Body of pancreas (tissue), 4 donors: Measurements from ENCODE around the gene PAN3. TPM values are rescaled to one million over a fixed set of nuclear protein-coding genes. Genes with fewer than 3 reads are reported as not detected.

Experiments used
- ATAC-seq: fragments of 150-250 bp; one replicate; pipeline ENCODE4 v1.9.1; 2016
- DNase-seq, 4 donors: peaks; one replicate each; pipeline ENCODE4 v3.0.0-alpha.2; 2019
- H3K27ac ChIP-seq, 4 donors: fragments of 200-600 bp; sonication (generic); 1 replicate in 3 of 4; 2 replicates in 1 of 4; pipeline versions ENCODE4 v1.5.1 to v1.6.1; 2016 to 2019; ENCODE audit warnings: mild to moderate bottlenecking in 1 of 4, mixed read lengths in 1 of 4, moderate library complexity in 1 of 4
- H3K27me3 ChIP-seq, 2 donors: fragments of 200-600 bp; sonication (generic); one replicate each; pipeline ENCODE4 v1.6.0; 2016; ENCODE audit warnings: mild to moderate bottlenecking in 1 of 2
- H3K36me3 ChIP-seq, 2 donors: fragments of 200-600 bp; sonication (generic); replicated peaks in 1 of 2; 2 replicates each; pipeline ENCODE4 v1.5.1; 2016; ENCODE audit warnings: low read depth in 2 of 2; ENCODE audit not compliant: insufficient read depth in 1 of 2
- H3K4me1 ChIP-seq: fragments of 200-600 bp; sonication (generic); one replicate; pipeline ENCODE4 v1.6.0; 2016
- H3K4me3 ChIP-seq, 2 donors: fragments of 200-600 bp; sonication (generic); 1 replicate in 1 of 2; 2 replicates in 1 of 2; pipeline ENCODE4 v1.5.1; 2016 to 2019
- H3K9me3 ChIP-seq, 3 donors: fragments of 200-600 bp; sonication (generic); 1 replicate in 2 of 3; 2 replicates in 1 of 3; pipeline ENCODE4 v1.5.1; 2016
- CTCF ChIP-seq, 7 experiments: fragments of 450-650 bp in 4 of 7; fragments of 200-600 bp in 3 of 7; sonication (generic) in 3 of 7; IDR thresholded peaks; one replicate each; pipeline ENCODE4 v1.5.1; 2016 to 2019; ENCODE audit warnings: antibody characterized with exemption in 7 of 7
- POLR2A ChIP-seq, 3 donors: fragments of 450-650 bp; IDR thresholded peaks; one replicate each; pipeline ENCODE4 v1.6.1; 2016; ENCODE audit warnings: antibody characterized with exemption in 3 of 3, mild to moderate bottlenecking in 2 of 3
- WGBS, 2 donors: methylation state at CpG; one replicate each; pipeline ENCODE4 v1.1.5; 2017; 5-methylcytosine and 5-hydroxymethylcytosine counted together
- intact Hi-C: fragments of 100-400 bp; cut with DNase I; formaldehyde crosslinking; loops from one replicate; pipeline ENCODE4 v1.15.1; 2023
- total RNA-seq, 2 donors: library from RNA; depleted of rRNA; stranded (reverse); fragments of >200 nt; gene quantifications; one replicate each; pipeline ENCODE4 v1.1.0, GENCODE V29; 2016

Gene PAN3
- total RNA-seq, 2 donors from 2014 or later: 31.4 to 36.3 TPM

- WGBS, 2 donors: 60 to 79% methylated on average over 1 of the region's 1 CpG
- Histone ChIP-seq H3K4me3 (no peak overlapping the region), H3K36me3 (no peaks in the 10 kb centered on the region), H3K9me3 (no peaks in the 10 kb centered on the region), H3K27ac (no peak overlapping the region), H3K4me1 (no peaks in the 10 kb centered on the region), H3K27me3 (no peaks in the 10 kb centered on the region)
- TF ChIP-seq CTCF (IDR thresholded peaks at IDR 0.05) (no peak), POLR2A (IDR thresholded peaks at IDR 0.05) (no peak)
- DNase-seq: no peak
- intact Hi-C loops: no loop called here
- ATAC-seq: no peak
Observed at GRCh38 chr13:28106976-28107375, 31.4 kb upstream of the PAN3 start.

GRCh38 chr13:28110414-28110813 lies 27.9 kb upstream of the PAN3 start:
- no peak overlapping the region for H3K27ac ChIP-seq

DNA sequence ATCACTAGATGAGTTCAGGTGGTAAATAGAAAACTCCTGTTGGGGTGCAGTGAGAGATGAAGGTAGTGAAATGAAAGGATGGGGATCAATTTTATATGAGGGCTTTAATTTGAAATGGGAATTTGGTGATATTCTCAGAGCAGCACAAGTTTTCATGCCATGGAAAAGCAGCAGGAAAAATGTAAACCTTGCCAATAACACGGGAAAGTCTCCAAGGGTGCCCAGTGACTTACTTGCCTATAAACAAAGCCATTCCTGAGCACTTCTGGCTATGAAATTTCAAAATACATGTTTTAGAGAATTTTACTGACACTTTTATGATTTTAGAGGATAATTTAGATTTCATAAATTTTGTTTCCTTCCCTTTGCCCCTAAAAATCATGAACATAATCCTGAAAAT lies 21.6 kb upstream of the PAN3 start:
- no peaks in the 10 kb centered on the region for H3K4me1 ChIP-seq
- WGBS, 2 donors: 33 to 47% methylated on average over 1 of the region's 1 CpG
- H3K4me3 ChIP-seq: no peak overlapping the region
- no peak overlapping the region for H3K27ac ChIP-seq
- H3K9me3 ChIP-seq: no peaks in the 10 kb centered on the region
- no peak for TF ChIP-seq CTCF (IDR thresholded peaks at IDR 0.05)
- no peak for TF ChIP-seq POLR2A (IDR thresholded peaks at IDR 0.05)
- no peaks in the 10 kb centered on the region for H3K27me3 ChIP-seq
- intact Hi-C loops: no loop called here
- no peak for ATAC-seq
- DNase-seq: no peak
- no peaks in the 10 kb centered on the region for H3K36me3 ChIP-seq

More at GRCh38 chr13:28110414-28110813, 27.9 kb upstream of the PAN3 start:
- ATAC-seq (no peak), DNase-seq (no peak)
- WGBS, 2 donors: 67 to 70% methylated on average over 3 of the region's 3 CpGs
- no peaks in the 10 kb centered on the region for H3K4me1 ChIP-seq
- no peak overlapping the region for H3K4me3 ChIP-seq
- intact Hi-C loops: no loop called here
- no peaks in the 10 kb centered on the region for H3K36me3 ChIP-seq
- no peak for TF ChIP-seq POLR2A (IDR thresholded peaks at IDR 0.05)
- no peak for TF ChIP-seq CTCF (IDR thresholded peaks at IDR 0.05)
- H3K9me3 ChIP-seq: no peaks in the 10 kb centered on the region
- H3K27me3 ChIP-seq: no peaks in the 10 kb centered on the region

- WGBS, 2 donors: 62 to 65% methylated on average over 9 of the region's 9 CpGs
- peak; percentile 32 to 66 (median 41) for DNase-seq
- H3K4me1 ChIP-seq: no peaks in the 10 kb centered on the region
- no peaks in the 10 kb centered on the region for H3K9me3 ChIP-seq
- TF ChIP-seq CTCF (IDR thresholded peaks at IDR 0.05) (no peak), POLR2A (IDR thresholded peaks at IDR 0.05) (no peak)
- H3K4me3 ChIP-seq: no peak overlapping the region
- H3K27me3 ChIP-seq: no peaks in the 10 kb centered on the region
- H3K27ac ChIP-seq: no peak overlapping the region
- H3K36me3 ChIP-seq: no peaks in the 10 kb centered on the region
- no peak for ATAC-seq
- intact Hi-C loops: no loop called here
Observed at GRCh38 chr13:28117689-28118377, 20.5 kb upstream of the PAN3 start.

- DNase-seq (no peak), ATAC-seq (no peak)
- Histone ChIP-seq H3K27me3 (no peaks in the 10 kb centered on the region), H3K27ac (no peak overlapping the region), H3K36me3 (no peaks in the 10 kb centered on the region), H3K4me3 (no peak overlapping the region), H3K4me1 (no peaks in the 10 kb centered on the region), H3K9me3 (no peaks in the 10 kb centered on the region)
- intact Hi-C loops: no loop called here
- TF ChIP-seq POLR2A (IDR thresholded peaks at IDR 0.05): no peak
- no peak for TF ChIP-seq CTCF (IDR thresholded peaks at IDR 0.05)
Observed at GRCh38 chr13:28120317-28120716, 18.0 kb upstream of the PAN3 start.
